ENCODE measurements around the gene C5AR1. TPM values are rescaled to one million over a fixed set of nuclear protein-coding genes. Genes with fewer than 3 reads are reported as not detected.
A peak's percentile ranks its signal among the peaks of the same experiment; 100 is the strongest.

The C5AR1 gene
- total and polyA plus RNA-seq, 9 of the 15 experiments (the other 6 are each of a cell fraction or from before 2014, with no cell fraction given) = 0.06 to 1.6 (median 0.28) TPM; not detected in 3

- TF ChIP-seq ZNF398 (CRISPR knock-in tag; IDR thresholded peaks at IDR 0.05) (no peak), NONO (IDR thresholded peaks at IDR 0.05; ENCODE audit: low read depth in 2 of 2, low read length in 1 of 2) (no peak), E2F6 (IDR thresholded peaks at IDR 0.05; ENCODE audit: borderline replicate concordance in 1 of 2, extremely low read depth in 1 of 2, insufficient read depth in 1 of 2, insufficient read length in 1 of 2, low read depth in 1 of 2, low read length in 1 of 2, poor library complexity in 1 of 2, severe bottlenecking in 1 of 2) (peak in 1 of 2 experiments; percentile 27), POLR2AphosphoS5 (IDR thresholded peaks at IDR 0.05; ENCODE audit: control insufficient read depth, insufficient read depth, low read depth, low read length) (no peak), ZNF589 (CRISPR knock-in tag; IDR thresholded peaks at IDR 0.05; ENCODE audit: low read depth) (peak; percentile 81), CAMTA2 (CRISPR knock-in tag; conservative IDR thresholded peaks at IDR 0.05) (no peak), CHD1 (IDR thresholded peaks at IDR 0.05; ENCODE audit: low read length) (no peak), ZNF280A (IDR thresholded peaks at IDR 0.05; ENCODE audit: low read depth, partially characterized antibody) (no peak), ZFPM2 (CRISPR knock-in tag; IDR thresholded peaks at IDR 0.05) (no peak), BCOR (IDR thresholded peaks at IDR 0.05) (peak; percentile 94), ZNF175 (CRISPR knock-in tag; IDR thresholded peaks at IDR 0.05; ENCODE audit: low read depth) (0 out of 2 replicates have a peak, but pooled peaks have one; percentile 64), E2F1 (CRISPR knock-in tag; IDR thresholded peaks at IDR 0.05) (no peak), ZBTB1 (CRISPR knock-in tag; IDR thresholded peaks at IDR 0.05; ENCODE audit: borderline replicate concordance, low read depth) (no peak), SNIP1 (IDR thresholded peaks at IDR 0.05; ENCODE audit: low read depth) (no peak), ARID4B (CRISPR knock-in tag; IDR thresholded peaks at IDR 0.05) (0 out of 2 replicates have a peak, but pooled peaks have one; percentile 56), SETDB1 (IDR thresholded peaks at IDR 0.05; ENCODE audit: low read length) (no peak)
Measured at GRCh38 chr19:47315125-47315821, 5.6 kb downstream of the C5AR1 start (continued).

Data from K562 (cell line).